ENCODE data around the gene DHX58.

- TF ChIP-seq REST (IDR thresholded peaks at IDR 0.05; ENCODE audit: insufficient replicate concordance, low read depth): no peak
- no peak for TF ChIP-seq CTCF (IDR thresholded peaks at IDR 0.05; ENCODE audit: insufficient read depth, low read length)
These were observed 5.4 kb downstream of the DHX58 start for GRCh38 chr17:42107124-42107523.

Data from HL-60 (cell line).